Stimulated activated CD4-positive, alpha-beta T cell treated with anti-CD3 and anti-CD28 coated beads, Interleukin-12 subunit alpha, Interleukin-12 subunit beta, amount 100 ng/mL, for 4 hours (primary cell): Measurements from ENCODE around the gene SEL1L3.

ENCODE experiments used
- DNase-seq: peaks from one replicate; pipeline ENCODE4 v3.0.0-alpha.2; 2020

Gene SEL1L3

DNA sequence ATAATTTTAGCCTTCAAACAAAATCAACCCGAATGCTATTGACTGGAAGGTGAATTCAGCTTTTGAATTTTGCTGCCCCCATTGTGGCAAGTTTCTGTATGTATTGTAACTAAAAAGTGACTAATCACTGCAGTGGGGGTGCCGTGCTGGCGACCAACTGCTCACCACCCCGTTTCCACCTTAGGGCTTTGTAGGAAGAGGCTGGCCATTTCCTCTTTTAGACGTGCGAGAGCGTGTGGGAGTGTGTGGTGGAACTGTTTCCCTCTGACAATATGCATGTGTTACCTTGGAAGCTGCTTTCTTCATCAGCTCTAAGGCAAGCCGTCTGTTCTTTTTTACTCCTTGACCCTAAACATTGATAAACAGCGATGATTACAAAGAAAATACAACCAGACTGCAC lies 78.8 kb downstream of the SEL1L3 start:
- DNase-seq = no peak

DNA sequence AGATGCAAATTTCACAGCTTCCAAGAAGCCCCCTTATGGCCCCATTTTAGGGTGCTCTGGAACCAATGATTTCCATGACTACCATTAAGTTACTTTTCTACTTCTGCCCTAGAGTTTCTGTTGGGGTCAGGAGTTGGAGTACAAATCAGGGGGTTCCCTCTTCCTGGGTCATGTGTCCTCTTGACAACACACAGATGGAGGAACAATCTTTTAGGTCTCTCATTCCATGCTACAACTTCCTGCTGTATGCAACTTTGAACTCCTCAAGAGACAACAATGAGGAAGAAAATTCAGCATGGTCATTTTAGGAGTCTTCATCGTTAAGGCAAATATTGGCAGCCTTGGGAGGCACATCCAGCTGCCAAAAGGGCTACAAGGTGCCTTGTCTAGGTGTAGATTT lies 79.7 kb downstream of the SEL1L3 start:
- no peak for DNase-seq

- DNase-seq = no peak
Observed at GRCh38 chr4:25782482-25782881, 80.3 kb downstream of the SEL1L3 start.

DNA sequence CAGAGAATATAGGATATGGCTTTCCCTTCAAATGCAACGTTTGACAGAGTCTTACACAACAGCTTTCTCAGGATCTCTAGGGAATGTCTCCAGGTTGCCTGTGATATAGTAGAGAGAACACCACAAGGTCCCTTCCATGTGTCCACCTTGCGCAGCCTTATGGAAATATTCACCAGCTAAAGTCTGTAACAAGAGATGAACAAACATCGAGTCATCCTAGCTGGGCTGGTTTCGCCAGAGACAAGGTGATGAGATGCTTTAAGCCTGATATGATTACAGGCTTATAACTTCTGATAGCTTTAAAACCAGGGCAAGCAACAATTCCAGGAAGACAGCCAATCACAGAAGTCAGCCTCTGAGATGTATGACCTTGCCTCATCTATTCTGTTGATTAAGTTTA lies 83.8 kb downstream of the SEL1L3 start:
- no peak for DNase-seq

GRCh38 chr4:25776795-25777194 lies 86.0 kb downstream of the SEL1L3 start:
- no peak for DNase-seq

DNA sequence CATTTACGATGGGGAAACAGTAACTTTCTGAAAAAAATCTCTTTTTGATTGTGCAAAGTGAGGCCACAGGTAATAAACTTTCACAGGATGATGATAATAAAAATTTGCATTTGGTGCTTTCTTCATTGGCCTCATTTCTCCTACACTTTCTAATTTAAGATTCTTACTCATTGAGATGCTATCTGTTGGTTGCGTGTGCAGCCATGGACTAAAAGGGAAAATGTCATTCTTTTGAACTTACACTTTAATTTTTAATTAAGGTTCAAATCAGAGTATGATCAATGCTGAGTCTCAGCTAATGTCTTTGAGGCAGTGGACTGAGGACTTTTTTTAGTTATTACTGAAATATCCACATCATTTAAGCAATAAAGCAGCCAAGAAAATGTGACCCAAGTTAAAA lies 87.6 kb downstream of the SEL1L3 start:
- DNase-seq = no peak

DNA sequence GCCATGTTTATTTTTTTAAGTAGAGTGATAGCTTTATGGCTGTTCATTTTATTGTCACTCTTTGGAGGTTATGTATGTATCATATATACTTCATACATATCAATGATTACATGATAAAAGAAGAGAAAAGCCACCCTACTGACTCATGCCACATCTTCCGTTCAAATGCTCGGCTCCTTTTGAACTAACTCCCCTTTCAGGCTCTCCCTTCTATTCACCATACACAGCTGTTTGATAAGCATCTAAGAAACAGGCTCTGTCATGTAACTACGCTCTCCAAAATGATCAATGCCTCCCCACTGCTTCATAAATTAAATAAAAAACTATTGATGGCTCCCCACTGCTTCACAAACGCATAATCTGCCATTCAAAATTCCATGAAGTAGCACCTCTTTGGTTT lies 89.4 kb downstream of the SEL1L3 start:
- DNase-seq = no peak

DNA sequence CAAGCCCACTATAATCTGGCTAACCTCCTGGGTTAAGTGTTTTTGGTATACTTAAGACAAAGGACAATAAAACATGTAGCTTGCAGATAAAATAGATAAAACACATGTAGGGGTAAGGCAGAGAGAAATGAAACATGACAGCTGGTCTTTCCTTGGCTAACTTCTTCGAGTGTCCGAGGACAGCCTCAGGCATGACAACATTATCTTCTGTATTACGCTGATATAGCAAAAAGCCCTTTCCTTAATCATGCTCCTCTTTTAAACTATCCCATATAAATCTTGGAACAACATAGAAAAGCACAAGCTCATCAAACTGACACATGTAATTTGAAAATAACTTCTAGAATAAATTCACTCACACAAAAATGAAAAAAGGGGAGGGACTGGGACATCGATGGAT lies 91.1 kb downstream of the SEL1L3 start:
- DNase-seq = no peak

DNA sequence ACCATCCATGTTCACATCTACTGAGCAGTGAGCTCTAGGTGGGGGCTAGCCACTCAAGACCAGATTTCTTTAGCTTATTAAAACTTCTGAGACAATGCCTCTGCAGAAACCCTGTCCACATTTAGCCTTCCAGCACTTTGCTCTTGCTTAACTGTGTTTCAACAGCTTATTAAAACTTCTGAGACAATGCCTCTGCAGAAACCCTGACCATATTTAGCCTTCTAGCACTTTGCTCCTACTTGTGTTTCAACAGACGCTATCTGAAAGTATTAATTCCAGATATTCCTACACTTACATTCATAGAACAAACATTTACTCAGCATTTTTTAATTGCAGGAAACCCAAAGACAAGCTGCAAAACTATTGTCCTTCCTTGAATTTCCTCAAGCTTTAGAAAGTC lies 91.9 kb downstream of the SEL1L3 start:
- DNase-seq = no peak

- DNase-seq = no peak
Observed at GRCh38 chr4:25769251-25769650, 93.5 kb downstream of the SEL1L3 start.

GRCh38 chr4:25767877-25768725 lies 94.7 kb downstream of the SEL1L3 start:
- DNase-seq = no peak

GRCh38 chr4:25760518-25761157 lies 102.2 kb downstream of the SEL1L3 start:
- no peak for DNase-seq

DNA sequence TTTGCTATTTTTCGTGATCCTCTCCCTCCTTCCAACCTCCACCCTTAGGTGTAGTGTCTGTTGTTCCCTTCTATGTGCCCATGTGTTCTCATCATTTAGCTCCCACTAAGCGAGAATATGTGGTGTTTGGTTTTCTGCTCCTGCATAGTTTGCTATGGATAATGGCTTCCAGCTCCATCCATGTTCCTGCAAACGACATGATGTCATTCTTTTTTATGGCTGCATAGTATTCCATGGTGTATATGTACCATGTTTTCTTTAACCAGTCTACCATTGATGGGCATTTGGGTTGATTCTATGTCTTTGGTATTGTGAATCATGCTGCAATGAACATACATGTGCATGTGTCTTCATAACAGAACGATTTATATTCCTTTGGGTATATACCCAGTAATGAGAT lies 102.7 kb downstream of the SEL1L3 start:
- no peak for DNase-seq

DNA sequence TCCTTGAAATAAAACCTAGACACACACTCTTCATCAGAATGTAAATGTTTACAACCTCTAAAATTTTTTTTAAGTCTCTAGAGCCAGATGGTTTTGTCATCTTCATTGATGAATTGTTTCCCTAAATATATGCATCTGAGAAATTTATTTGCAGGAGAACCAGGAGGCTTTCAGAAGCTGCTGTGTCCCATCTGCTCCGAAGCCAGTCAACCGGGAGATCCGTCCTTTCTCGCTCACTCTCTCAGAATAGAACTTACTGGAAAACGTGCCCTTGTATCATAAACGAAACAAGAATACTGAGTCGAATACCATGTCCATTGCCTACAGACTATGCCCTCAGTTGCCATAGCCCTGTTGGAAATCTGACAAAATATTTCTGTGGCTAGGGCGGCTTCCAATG lies 103.7 kb downstream of the SEL1L3 start:
- no peak for DNase-seq

DNA sequence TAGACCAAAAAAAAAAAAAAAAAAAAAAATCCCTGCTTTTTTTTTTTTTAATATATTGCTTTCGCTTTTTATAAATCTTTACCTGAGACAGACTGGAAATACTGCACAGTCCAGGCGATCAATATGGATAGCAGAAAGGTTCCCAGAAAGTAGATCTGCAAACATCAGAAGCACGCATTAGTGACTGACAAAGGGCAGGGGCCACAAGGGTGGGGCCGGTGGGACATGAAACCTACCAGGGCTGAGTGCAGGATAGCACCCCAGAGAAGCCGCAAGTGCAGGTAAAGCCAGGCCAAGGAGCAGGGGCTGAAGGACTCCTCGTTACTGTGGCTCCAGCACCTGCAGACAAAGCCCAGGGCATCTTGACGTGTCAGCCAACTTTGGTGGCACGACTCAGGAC lies 105.3 kb downstream of the SEL1L3 start:
- DNase-seq = no peak

DNA sequence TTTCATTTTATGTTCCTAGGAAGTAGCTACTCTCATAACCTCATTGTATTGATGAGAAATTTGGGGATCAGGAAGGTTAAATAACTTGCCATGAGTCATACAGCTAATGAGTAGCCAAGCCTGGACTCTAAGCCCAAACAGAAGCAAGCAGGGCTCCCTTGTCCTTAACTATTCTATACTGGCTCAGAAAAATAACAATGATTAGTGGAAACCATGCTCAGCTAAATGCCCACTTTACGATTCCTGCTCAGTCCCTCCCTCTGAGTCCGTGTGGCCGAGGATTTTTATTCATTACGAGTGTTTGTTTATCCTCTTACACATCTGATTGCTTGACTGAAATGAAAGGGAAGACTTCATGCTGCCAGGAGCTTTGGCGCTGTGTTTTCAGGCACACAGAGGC lies 106.3 kb downstream of the SEL1L3 start:
- DNase-seq = no peak

- no peak for DNase-seq
Observed at GRCh38 chr4:25755911-25756310, 106.9 kb downstream of the SEL1L3 start.

DNA sequence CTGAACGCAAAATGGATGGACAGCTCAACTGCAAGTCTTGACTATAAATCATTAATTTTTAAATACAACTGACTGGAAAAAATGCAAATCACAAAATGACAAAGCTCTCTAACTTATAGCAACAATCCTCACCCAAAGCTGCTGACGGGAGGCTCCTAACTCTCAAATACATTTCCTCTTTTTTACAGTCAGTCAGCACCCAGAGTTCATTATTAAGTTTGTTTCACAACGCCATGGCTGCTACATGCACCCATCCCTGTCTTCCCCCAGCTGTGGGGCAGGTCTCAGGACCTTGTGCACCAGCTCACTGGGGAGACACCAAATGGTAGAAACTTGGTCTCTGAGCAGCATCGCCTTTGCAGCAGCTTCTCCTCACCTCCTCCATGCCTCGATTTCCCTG lies 109.5 kb downstream of the SEL1L3 start:
- DNase-seq = no peak

GRCh38 chr4:25750874-25751273 lies 111.9 kb downstream of the SEL1L3 start:
- no peak for DNase-seq

DNA sequence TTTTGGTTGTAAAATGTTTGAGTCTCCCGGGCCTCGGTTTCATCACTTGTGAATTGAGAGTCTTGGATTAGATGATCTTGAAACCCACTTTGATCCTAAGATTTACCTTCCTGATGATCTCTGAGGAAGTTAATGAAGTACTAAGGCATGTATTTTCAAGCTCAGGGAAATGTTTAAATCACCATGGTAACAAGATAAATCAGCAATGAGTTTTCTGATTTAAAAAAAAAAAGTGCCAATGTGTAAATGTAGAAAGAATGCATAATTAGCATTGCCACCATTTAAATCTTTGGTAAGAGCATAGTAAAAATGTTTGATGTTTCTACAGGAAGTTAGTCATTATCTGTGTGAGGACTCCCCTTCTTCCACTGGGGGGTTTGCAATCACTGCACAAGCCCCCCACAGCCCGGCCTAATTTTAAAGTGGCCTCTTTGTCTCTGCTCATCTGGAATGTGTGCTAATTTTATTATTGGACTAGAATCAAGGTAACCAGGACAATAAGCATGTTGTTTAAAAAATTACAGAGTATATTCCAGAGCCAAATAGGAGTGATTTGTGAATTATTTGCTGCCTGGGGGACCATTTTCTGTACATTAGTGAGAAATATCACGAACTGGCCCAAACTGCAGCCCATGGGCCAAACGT lies 113.5 kb downstream of the SEL1L3 start:
- DNase-seq = no peak

- no peak for DNase-seq
Observed at GRCh38 chr4:25743971-25744370, 118.8 kb downstream of the SEL1L3 start.

DNA sequence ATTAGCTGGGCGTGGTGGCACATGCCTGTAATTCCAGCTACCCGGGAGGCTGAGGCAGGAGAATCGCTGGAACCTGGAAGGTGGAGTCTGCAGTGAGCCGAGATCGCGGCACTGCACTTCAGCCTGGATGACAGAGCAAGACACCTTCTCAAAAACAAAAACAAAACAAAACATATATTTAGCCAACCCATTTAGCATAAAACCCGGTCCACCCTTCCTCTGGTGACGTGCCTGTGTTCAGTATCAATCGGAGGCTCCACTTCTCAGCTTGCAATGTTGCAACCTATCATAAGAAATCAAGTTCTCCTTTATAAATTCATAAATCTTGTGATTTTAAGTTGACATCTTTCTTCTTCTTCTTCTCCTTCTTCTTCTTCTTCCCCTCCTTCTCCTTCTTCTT lies 133.2 kb downstream of the SEL1L3 start:
- no peak for DNase-seq

DNA sequence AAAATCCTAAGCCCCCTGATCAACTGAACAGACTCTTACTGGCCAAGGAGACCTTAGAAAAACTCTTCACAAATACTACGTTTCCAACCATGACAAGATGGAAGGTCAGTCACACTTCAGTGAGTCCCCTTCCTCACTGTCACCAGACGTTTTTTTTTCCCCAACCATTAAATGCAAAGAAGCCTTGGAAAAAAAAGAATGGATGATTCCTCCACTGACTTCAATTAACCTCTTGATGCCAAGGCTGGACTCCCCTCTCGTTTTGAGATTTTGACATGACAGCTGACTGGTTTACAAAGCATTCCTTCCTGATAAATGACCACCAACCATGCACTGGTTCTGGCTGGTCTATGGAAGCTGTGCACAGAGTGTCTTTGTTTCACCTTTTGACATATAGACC lies 133.9 kb downstream of the SEL1L3 start:
- DNase-seq = no peak
